B cell (primary cell): Measurements from ENCODE around the gene CEP112.

Source experiments
- CTCF ChIP-seq: fragments of 200-600 bp; IDR thresholded peaks from one replicate; pipeline ENCODE4 v1.8.0; 2022; ENCODE audit warnings: antibody characterized with exemption, mild to moderate bottlenecking
- EZH2 ChIP-seq: IDR thresholded peaks from 2 replicates; pipeline ENCODE4 v1.6.1; 2012; ENCODE audit warnings: borderline replicate concordance, low read depth, mild to moderate bottlenecking, moderate library complexity, low read length; ENCODE audit not compliant: insufficient read depth, poor library complexity, severe bottlenecking

- TF ChIP-seq CTCF (no peak), EZH2 (no peak)
Observed at GRCh38 chr17:66178642-66179041, 13.3 kb downstream of the CEP112 start.
